HG03521 (cell line): Measurements from ENCODE around the gene HSD17B11.
"Not testable (repeated sequence)": the region's sequence is repeated elsewhere in the genome, so short reads cannot be mapped to it uniquely, and the experiment has no call there.

Experiments
- ATAC-seq: cut with Tn5 transposase; IDR thresholded peaks from one replicate; pipeline ENCODE4 v1.9.1; 2021; ENCODE audit warnings: mild to moderate bottlenecking, moderate library complexity; ENCODE audit not compliant: unreplicated experiment

Gene HSD17B11

GRCh38 chr4:87390891-87391575 lies at the start of gene HSD17B11:
Gene HSD17B11 (minus strand): TSS chr4:87391188. CDS start chr4:87391070, 118 bp downstream.
- peak; percentile 99 for ATAC-seq

- no peak for ATAC-seq
Observed at GRCh38 chr4:87433342-87433741, 42.4 kb upstream of the HSD17B11 start.

- no peak for ATAC-seq
Observed at GRCh38 chr4:87430038-87430437, 39.0 kb upstream of the HSD17B11 start.

GRCh38 chr4:87428979-87429378 lies 38.0 kb upstream of the HSD17B11 start:
- ATAC-seq, result no peak

- ATAC-seq, result no peak
Observed at GRCh38 chr4:87427518-87427868, 36.5 kb upstream of the HSD17B11 start.

GRCh38 chr4:87426865-87427517 lies 36.0 kb upstream of the HSD17B11 start:
- no peak for ATAC-seq

GRCh38 chr4:87425711-87426110 lies 34.7 kb upstream of the HSD17B11 start:
- no peak for ATAC-seq

GRCh38 chr4:87424099-87424543 lies 33.1 kb upstream of the HSD17B11 start:
- ATAC-seq, result not testable (repeated sequence)

GRCh38 chr4:87423317-87424098 lies 32.5 kb upstream of the HSD17B11 start:
- no peak for ATAC-seq

GRCh38 chr4:87422104-87423052 lies 31.4 kb upstream of the HSD17B11 start, which contains the start of gene NUDT9:
Gene NUDT9 (plus strand): TSS chr4:87422573. CDS start chr4:87422906, 333 bp downstream.
- ATAC-seq, result peak; percentile 88

GRCh38 chr4:87420276-87420830 lies 29.4 kb upstream of the HSD17B11 start:
- ATAC-seq, result no peak

GRCh38 chr4:87419578-87420249 lies 28.7 kb upstream of the HSD17B11 start:
- ATAC-seq, result no peak

GRCh38 chr4:87418410-87418809 lies 27.4 kb upstream of the HSD17B11 start:
- ATAC-seq, result not testable (repeated sequence)

GRCh38 chr4:87416965-87417364 lies 26.0 kb upstream of the HSD17B11 start:
- no peak for ATAC-seq

- ATAC-seq, result no peak
Observed at GRCh38 chr4:87414816-87415215, 23.8 kb upstream of the HSD17B11 start.

- ATAC-seq, result no peak
Observed at GRCh38 chr4:87410679-87411078, 19.7 kb upstream of the HSD17B11 start.

GRCh38 chr4:87410157-87410556 lies 19.2 kb upstream of the HSD17B11 start:
- ATAC-seq, result no peak

GRCh38 chr4:87409420-87409939 lies 18.5 kb upstream of the HSD17B11 start:
- ATAC-seq, result no peak

GRCh38 chr4:87406902-87407301 lies 15.9 kb upstream of the HSD17B11 start:
- not testable (repeated sequence) for ATAC-seq
